PFSK-1 (cell line): ENCODE data around the gene CRISPLD2.

ENCODE experiments used
- FOXP2 ChIP-seq: optimal IDR thresholded peaks from 2 replicates; pipeline ENCODE3; 2011; ENCODE audit warnings: borderline replicate concordance, control low read depth, inconsistent platforms; ENCODE audit not compliant: insufficient read depth; ENCODE audit errors: extremely low read length, extremely low read depth
- POLR2AphosphoS5 ChIP-seq: IDR thresholded peaks from 2 replicates; pipeline ENCODE4 v1.6.1; 2012; ENCODE audit warnings: low read depth, mild to moderate bottlenecking, control low read depth, low read length, moderate library complexity
- SIN3A ChIP-seq: IDR thresholded peaks from 2 replicates; pipeline ENCODE4 v1.6.1; 2012; ENCODE audit warnings: mild to moderate bottlenecking, low read length, moderate library complexity, borderline replicate concordance; ENCODE audit not compliant: insufficient read depth
- TAF1 ChIP-seq: IDR thresholded peaks from 2 replicates; pipeline ENCODE4 v1.6.1; 2012; ENCODE audit warnings: low read length, control low read depth, borderline replicate concordance; ENCODE audit not compliant: insufficient read depth
- TF ChIP-seq, protein P1 (sequence below), 2 experiments: IDR thresholded peaks; 2 replicates each; pipeline versions ENCODE4 v1.6.1 to v1.8.0; 2011 to 2012; ENCODE audit warnings: low read depth in 2 of 2, low read length in 2 of 2, control low read depth in 1 of 2, inconsistent platforms in 1 of 2, mild to moderate bottlenecking in 1 of 2, moderate library complexity in 1 of 2; ENCODE audit not compliant: insufficient read depth in 1 of 2

CRISPLD2 gene

DNA sequence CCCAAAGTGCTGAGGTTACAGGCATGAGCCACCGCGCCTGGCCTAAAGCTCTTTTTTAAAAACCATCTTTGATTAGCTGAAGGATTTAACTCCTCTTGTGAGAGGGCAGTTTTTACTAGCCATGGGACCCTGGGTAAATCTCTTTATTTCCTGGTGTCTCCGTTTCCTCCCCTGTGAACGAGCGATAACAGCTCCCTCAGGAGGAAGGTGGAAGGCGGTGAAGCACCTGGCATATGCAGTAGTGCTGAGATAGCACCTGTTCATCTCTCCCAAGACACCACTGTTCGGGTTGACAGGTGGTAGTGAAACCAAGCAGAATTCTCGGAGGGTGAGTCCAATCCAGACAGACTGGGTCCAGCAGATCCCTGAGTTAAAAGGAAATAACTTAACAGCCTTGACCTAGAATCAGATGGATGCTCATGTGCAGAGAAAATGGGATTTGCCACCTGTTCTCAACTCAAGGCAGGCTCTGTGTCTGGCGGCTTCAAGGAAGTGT, 86.2 kb downstream of the CRISPLD2 start:
- TF ChIP-seq POLR2AphosphoS5 (no peak), SIN3A (no peak), TAF1 (no peak), FOXP2 (no peak)
- TF ChIP-seq, protein P1, sequence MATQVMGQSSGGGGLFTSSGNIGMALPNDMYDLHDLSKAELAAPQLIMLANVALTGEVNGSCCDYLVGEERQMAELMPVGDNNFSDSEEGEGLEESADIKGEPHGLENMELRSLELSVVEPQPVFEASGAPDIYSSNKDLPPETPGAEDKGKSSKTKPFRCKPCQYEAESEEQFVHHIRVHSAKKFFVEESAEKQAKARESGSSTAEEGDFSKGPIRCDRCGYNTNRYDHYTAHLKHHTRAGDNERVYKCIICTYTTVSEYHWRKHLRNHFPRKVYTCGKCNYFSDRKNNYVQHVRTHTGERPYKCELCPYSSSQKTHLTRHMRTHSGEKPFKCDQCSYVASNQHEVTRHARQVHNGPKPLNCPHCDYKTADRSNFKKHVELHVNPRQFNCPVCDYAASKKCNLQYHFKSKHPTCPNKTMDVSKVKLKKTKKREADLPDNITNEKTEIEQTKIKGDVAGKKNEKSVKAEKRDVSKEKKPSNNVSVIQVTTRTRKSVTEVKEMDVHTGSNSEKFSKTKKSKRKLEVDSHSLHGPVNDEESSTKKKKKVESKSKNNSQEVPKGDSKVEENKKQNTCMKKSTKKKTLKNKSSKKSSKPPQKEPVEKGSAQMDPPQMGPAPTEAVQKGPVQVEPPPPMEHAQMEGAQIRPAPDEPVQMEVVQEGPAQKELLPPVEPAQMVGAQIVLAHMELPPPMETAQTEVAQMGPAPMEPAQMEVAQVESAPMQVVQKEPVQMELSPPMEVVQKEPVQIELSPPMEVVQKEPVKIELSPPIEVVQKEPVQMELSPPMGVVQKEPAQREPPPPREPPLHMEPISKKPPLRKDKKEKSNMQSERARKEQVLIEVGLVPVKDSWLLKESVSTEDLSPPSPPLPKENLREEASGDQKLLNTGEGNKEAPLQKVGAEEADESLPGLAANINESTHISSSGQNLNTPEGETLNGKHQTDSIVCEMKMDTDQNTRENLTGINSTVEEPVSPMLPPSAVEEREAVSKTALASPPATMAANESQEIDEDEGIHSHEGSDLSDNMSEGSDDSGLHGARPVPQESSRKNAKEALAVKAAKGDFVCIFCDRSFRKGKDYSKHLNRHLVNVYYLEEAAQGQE (IDR thresholded peaks at IDR 0.05; ENCODE audit: insufficient read depth in 1 of 2, low read depth in 2 of 2, low read length in 2 of 2): no peak

DNA sequence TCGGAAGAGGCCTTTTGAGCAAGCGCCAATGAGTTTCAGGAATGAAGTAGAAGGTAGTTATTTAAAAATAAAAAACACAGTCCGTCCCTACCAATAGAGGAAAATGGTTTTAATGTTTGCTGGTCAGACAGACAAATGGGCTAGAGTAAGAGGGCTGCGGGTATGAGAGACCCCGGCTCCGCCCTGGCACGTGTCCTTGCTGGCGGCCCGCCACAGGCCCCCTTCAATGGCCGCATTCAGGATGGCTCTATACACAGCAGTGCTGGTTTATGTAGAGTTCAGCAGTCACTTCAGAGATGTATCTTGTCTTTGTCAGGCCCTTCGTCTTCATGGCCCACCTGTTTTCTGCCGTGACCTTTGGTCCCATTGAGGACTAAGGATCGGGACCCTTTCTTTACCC, 87.3 kb downstream of the CRISPLD2 start:
- no peak for TF ChIP-seq SIN3A
- TF ChIP-seq, protein P1 (IDR thresholded peaks at IDR 0.05; ENCODE audit: insufficient read depth in 1 of 2, low read depth in 2 of 2, low read length in 2 of 2): no peak
- TF ChIP-seq POLR2AphosphoS5: no peak
- TF ChIP-seq FOXP2: no peak
- TF ChIP-seq TAF1: no peak

DNA sequence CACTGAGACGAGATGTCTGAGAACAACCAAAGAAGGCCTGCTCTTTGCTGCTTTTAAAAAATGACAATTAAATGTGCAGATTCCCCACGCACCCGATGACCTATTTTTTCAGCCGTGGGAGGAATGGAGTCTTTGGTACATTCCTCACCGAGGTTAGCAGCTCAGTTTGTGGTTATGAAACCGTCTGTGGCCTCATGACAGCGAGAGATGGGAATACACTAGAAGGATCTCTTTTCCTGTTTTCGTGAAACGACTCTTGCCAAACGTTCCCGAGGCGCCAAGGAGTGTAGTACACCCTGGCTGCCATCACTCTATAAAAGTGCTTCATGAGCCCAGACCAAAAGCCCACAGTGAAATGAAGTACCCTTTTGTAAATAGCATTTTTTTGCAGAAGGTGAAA, 87.8 kb downstream of the CRISPLD2 start:
- TF ChIP-seq TAF1 (no peak), POLR2AphosphoS5 (no peak), FOXP2 (no peak), SIN3A (no peak)
- TF ChIP-seq, protein P1 (IDR thresholded peaks at IDR 0.05; ENCODE audit: insufficient read depth in 1 of 2, low read depth in 2 of 2, low read length in 2 of 2): no peak

DNA sequence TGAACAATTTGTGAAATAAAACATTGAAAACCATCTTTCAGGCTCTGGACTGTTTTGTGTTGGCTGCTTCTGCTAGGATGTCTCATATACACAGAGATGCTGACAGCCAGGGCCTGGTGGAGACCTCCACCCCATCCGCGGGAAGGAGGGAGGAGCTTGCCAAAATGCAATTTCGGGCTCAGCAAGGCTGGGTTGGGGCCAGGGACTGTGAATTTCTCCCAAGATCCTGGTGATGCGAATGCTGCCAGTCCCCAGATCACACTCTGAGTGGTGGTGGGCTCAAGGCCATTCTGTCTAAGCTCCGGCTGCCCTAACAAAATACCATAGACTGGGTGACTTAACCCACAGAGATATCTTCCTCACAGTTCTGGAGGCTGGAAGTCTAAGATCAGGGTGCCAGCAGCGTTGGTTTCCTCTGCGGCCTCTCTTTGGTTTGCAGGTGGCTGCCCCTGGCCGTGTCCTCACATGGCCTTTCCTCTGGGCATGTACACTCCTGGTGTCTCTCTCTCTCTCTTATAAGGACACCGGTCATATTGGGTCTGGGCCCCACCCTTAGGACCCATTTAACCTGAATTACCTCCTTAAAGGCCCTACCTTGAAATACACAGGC, 89.8 kb downstream of the CRISPLD2 start:
- TF ChIP-seq, protein P1 (IDR thresholded peaks at IDR 0.05; ENCODE audit: insufficient read depth in 1 of 2, low read depth in 2 of 2, low read length in 2 of 2): no peak
- TF ChIP-seq POLR2AphosphoS5 (no peak), FOXP2 (no peak), TAF1 (no peak), SIN3A (no peak)
